Bronchial epithelial cell (primary cell): Measurements from ENCODE around the gene DSP. TPM values are rescaled to one million over a fixed set of nuclear protein-coding genes. Genes with fewer than 3 reads are reported as not detected.

Experiments
- DNase-seq: peaks from one replicate; pipeline ENCODE4 v3.0.0-alpha.2; 2010; ENCODE audit warnings: low read depth
- FAIRE-seq: peaks from 2 replicates; lab custom pipeline; 2011; peaks lifted over from hg19 to GRCh38; lab: Jason Lieb, UNC
- H3K27me3 ChIP-seq: 2 replicates; pipeline ENCODE4 v1.5.1; 2011; ENCODE audit warnings: low read length; ENCODE audit not compliant: control insufficient read depth, insufficient read depth
- H3K36me3 ChIP-seq: 2 replicates; pipeline ENCODE4 v1.5.1; 2011; ENCODE audit warnings: low read length; ENCODE audit not compliant: control insufficient read depth, insufficient read depth
- H3K4me3 ChIP-seq: 2 replicates; pipeline ENCODE4 v1.5.1; 2011; ENCODE audit warnings: mild to moderate bottlenecking, low read depth, low read length, control low read depth
- CTCF ChIP-seq: IDR thresholded peaks from 2 replicates; pipeline ENCODE4 v1.5.1; 2011; ENCODE audit warnings: mild to moderate bottlenecking, moderate library complexity, low read length, control low read depth, inconsistent platforms; ENCODE audit not compliant: insufficient read depth, severe bottlenecking
- total RNA-seq: library from RNA; depleted of rRNA; stranded (reverse); fragments of >200 nt; gene quantifications from 2 replicates; pipeline ENCODE4 v1.2.1, GENCODE V29; 2014

Gene DSP
- total RNA-seq, 1 donor from 2014 or later = 394 TPM

- no peak for TF ChIP-seq CTCF
- FAIRE-seq (no peak), DNase-seq (no peak)
- Histone ChIP-seq H3K36me3 (no peaks in the 10 kb centered on the region), H3K4me3 (no peak overlapping the region), H3K27me3 (no peaks in the 10 kb centered on the region)
These were observed 40.7 kb upstream of the DSP start for GRCh38 chr6:7500752-7501282.

- no peak for DNase-seq
- no peak for FAIRE-seq
- Histone ChIP-seq H3K4me3 (no peak overlapping the region), H3K36me3 (no peaks in the 10 kb centered on the region), H3K27me3 (no peaks in the 10 kb centered on the region)
- TF ChIP-seq CTCF = no peak
These were observed 38.7 kb upstream of the DSP start for GRCh38 chr6:7502743-7503142.

GRCh38 chr6:7504041-7504440 is 37.4 kb upstream of the DSP start:
- no peak for FAIRE-seq
- Histone ChIP-seq H3K4me3 (no peak overlapping the region), H3K27me3 (no peaks in the 10 kb centered on the region), H3K36me3 (no peaks in the 10 kb centered on the region)
- no peak for DNase-seq
- no peak for TF ChIP-seq CTCF

GRCh38 chr6:7505189-7505699 is 36.2 kb upstream of the DSP start:
- Histone ChIP-seq H3K36me3 (no peaks in the 10 kb centered on the region), H3K4me3 (no peak overlapping the region), H3K27me3 (no peaks in the 10 kb centered on the region)
- DNase-seq (peak; percentile 100), FAIRE-seq (peak; percentile 66)
- no peak for TF ChIP-seq CTCF

GRCh38 chr6:7507600-7507999 is 33.9 kb upstream of the DSP start:
- Histone ChIP-seq H3K36me3 (no peaks in the 10 kb centered on the region), H3K27me3 (no peaks in the 10 kb centered on the region), H3K4me3 (no peak overlapping the region)
- no peak for TF ChIP-seq CTCF
- DNase-seq (no peak), FAIRE-seq (no peak)

GRCh38 chr6:7512320-7512719 is 29.2 kb upstream of the DSP start:
- no peak for TF ChIP-seq CTCF
- Histone ChIP-seq H3K36me3 (no peaks in the 10 kb centered on the region), H3K27me3 (no peaks in the 10 kb centered on the region), H3K4me3 (no peak overlapping the region)
- DNase-seq = no peak
- FAIRE-seq = no peak
